ENCODE measurements around the gene REELD1.

REELD1 gene

DNA sequence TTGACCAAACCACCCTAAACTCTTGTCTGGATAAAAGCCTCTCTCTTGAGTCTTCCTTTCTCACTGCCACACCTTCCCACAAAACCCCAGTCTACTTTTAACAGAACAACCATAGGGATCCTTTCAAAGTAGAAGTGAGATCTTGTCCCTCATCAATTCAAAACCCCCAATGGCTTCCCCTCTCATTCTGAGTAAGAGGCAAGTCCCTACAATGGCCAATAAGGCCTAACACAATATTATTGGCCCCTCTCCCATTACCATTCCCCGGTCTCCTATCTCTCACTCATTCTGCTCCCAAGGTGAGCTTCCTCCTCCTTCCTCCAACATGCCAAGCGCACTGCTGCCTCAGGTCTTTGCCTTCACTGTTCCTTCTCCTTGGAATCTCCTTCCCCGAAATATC lies 57.1 kb downstream of the REELD1 start (continued):
- TF ChIP-seq, protein P1, sequence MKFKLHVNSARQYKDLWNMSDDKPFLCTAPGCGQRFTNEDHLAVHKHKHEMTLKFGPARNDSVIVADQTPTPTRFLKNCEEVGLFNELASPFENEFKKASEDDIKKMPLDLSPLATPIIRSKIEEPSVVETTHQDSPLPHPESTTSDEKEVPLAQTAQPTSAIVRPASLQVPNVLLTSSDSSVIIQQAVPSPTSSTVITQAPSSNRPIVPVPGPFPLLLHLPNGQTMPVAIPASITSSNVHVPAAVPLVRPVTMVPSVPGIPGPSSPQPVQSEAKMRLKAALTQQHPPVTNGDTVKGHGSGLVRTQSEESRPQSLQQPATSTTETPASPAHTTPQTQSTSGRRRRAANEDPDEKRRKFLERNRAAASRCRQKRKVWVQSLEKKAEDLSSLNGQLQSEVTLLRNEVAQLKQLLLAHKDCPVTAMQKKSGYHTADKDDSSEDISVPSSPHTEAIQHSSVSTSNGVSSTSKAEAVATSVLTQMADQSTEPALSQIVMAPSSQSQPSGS (tag by site-specific recombination; IDR thresholded peaks at IDR 0.05; ENCODE audit: low read depth), result no peak
- TF ChIP-seq ZNF169 (tag by site-specific recombination; IDR thresholded peaks at IDR 0.05) (no peak), ZNF544 (tag by site-specific recombination; IDR thresholded peaks at IDR 0.05) (no peak), MZF1 (tag by site-specific recombination; IDR thresholded peaks at IDR 0.05; ENCODE audit: borderline replicate concordance) (no peak), YY1 (tag by site-specific recombination; IDR thresholded peaks at IDR 0.05) (no peak)

DNA sequence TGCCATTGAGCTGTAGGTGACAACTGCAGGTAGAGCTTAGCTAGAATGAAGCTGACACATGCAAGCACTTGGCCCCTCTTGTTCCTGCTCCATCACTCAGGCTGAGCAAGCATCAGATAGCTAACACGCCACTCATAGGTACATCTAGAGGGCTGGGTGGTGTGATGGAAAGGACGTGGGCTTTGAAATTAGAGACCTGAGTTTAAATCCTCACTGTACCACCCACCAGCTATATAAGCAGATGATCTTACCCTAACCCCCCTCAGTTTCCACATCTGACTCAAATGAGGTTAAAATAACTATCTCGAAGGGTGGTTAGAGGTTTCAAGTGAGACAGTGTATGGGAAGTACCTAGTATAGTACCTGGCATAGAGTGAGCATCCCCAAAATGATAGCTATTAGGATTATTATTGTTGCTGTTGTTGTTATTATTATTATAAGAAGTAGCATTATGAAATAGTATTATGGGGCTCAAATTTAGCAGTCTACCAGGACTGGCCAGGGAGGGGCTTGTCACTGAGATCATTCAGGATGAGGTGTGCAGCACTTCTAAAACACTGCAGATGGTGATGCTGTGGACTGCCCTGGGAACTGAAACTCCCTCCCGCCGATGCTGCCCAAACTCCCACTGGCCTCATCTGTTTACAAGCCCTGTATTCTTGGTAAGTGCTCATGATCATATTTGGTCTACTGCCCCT lies 59.0 kb downstream of the REELD1 start:
- Histone ChIP-seq H3K4me3 (ENCODE audit: low read depth, low read length) (no peak overlapping the region), H3K4me1 (ENCODE audit: control insufficient read depth, insufficient read depth, low read length) (no peaks in the 10 kb centered on the region), H3K36me3 (ENCODE audit: control insufficient read depth in 2 of 2, insufficient read depth in 1 of 2, low read length in 2 of 2) (no peaks in the 10 kb centered on the region), H3K9me3 (ENCODE audit: control insufficient read depth, insufficient read depth, low read depth, low read length) (no peaks in the 10 kb centered on the region), H3K27ac (ENCODE audit: extremely low read depth, low read depth, low read length) (no peak overlapping the region)
- ChIA-PET POLR2A (no interaction called here), CTCF (no interaction called here)
- TF ChIP-seq EGR2 (tag by site-specific recombination; IDR thresholded peaks at IDR 0.05; ENCODE audit: low read depth), result no peak
- no peak for TF ChIP-seq ZNF610 (tag by site-specific recombination; IDR thresholded peaks at IDR 0.05; ENCODE audit: borderline replicate concordance)
- no peak for TF ChIP-seq MZF1 (tag by site-specific recombination; IDR thresholded peaks at IDR 0.05; ENCODE audit: borderline replicate concordance)

DNA sequence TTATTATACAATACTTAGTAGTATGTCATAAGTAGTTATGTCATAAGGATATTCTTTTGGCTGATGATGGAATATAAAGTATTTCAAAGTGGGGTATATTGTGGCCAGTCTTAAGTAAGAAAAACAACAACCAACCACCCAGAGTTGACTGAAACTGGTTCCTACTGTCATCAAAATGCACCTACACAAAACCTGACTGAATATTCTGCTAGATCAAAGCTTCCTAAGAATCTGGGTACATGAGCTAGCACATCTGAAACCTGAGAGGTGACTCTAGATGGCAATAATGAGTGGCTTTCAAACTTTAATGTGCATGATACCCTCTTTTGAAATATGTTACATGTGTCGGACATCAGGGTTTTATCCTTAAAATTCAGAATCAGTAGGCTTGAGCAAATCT lies 60.4 kb downstream of the REELD1 start:
- Histone ChIP-seq H3K4me1 (ENCODE audit: control insufficient read depth, insufficient read depth, low read length) (no peaks in the 10 kb centered on the region), H3K36me3 (ENCODE audit: control insufficient read depth in 2 of 2, insufficient read depth in 1 of 2, low read length in 2 of 2) (no peaks in the 10 kb centered on the region), H3K9me3 (ENCODE audit: control insufficient read depth, insufficient read depth, low read depth, low read length) (no peaks in the 10 kb centered on the region), H3K27ac (ENCODE audit: extremely low read depth, low read depth, low read length) (no peak overlapping the region), H3K4me3 (ENCODE audit: low read depth, low read length) (no peak overlapping the region)
- no peak for TF ChIP-seq HOXC10 (CRISPR knock-in tag; IDR thresholded peaks at IDR 0.05)
- TF ChIP-seq ZNF202 (tag by site-specific recombination; IDR thresholded peaks at IDR 0.05; ENCODE audit: borderline replicate concordance), result no peak
- TF ChIP-seq ZSCAN30 (tag by site-specific recombination; IDR thresholded peaks at IDR 0.05), result no peak
- TF ChIP-seq ZNF600 (tag by site-specific recombination; IDR thresholded peaks at IDR 0.05), result no peak
- no peak for TF ChIP-seq FEZF1 (tag by site-specific recombination; IDR thresholded peaks at IDR 0.05)
- TF ChIP-seq ZNF214 (tag by site-specific recombination; IDR thresholded peaks at IDR 0.05; ENCODE audit: borderline replicate concordance), result no peak
- TF ChIP-seq, protein P1 (tag by site-specific recombination; IDR thresholded peaks at IDR 0.05; ENCODE audit: low read depth), result no peak
- TF ChIP-seq, protein P2, sequence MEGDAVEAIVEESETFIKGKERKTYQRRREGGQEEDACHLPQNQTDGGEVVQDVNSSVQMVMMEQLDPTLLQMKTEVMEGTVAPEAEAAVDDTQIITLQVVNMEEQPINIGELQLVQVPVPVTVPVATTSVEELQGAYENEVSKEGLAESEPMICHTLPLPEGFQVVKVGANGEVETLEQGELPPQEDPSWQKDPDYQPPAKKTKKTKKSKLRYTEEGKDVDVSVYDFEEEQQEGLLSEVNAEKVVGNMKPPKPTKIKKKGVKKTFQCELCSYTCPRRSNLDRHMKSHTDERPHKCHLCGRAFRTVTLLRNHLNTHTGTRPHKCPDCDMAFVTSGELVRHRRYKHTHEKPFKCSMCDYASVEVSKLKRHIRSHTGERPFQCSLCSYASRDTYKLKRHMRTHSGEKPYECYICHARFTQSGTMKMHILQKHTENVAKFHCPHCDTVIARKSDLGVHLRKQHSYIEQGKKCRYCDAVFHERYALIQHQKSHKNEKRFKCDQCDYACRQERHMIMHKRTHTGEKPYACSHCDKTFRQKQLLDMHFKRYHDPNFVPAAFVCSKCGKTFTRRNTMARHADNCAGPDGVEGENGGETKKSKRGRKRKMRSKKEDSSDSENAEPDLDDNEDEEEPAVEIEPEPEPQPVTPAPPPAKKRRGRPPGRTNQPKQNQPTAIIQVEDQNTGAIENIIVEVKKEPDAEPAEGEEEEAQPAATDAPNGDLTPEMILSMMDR (tag by site-specific recombination; IDR thresholded peaks at IDR 0.05), result no peak
- TF ChIP-seq ZNF423 (tag by site-specific recombination; IDR thresholded peaks at IDR 0.05), result no peak
- TF ChIP-seq ZNF114 (tag by site-specific recombination; IDR thresholded peaks at IDR 0.05), result no peak
- TF ChIP-seq, protein P3, sequence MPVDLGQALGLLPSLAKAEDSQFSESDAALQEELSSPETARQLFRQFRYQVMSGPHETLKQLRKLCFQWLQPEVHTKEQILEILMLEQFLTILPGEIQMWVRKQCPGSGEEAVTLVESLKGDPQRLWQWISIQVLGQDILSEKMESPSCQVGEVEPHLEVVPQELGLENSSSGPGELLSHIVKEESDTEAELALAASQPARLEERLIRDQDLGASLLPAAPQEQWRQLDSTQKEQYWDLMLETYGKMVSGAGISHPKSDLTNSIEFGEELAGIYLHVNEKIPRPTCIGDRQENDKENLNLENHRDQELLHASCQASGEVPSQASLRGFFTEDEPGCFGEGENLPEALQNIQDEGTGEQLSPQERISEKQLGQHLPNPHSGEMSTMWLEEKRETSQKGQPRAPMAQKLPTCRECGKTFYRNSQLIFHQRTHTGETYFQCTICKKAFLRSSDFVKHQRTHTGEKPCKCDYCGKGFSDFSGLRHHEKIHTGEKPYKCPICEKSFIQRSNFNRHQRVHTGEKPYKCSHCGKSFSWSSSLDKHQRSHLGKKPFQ (tag by site-specific recombination; IDR thresholded peaks at IDR 0.05), result no peak
- no peak for TF ChIP-seq ZNF416 (tag by site-specific recombination; IDR thresholded peaks at IDR 0.05)
- TF ChIP-seq ZNF266 (tag by site-specific recombination; IDR thresholded peaks at IDR 0.05; ENCODE audit: low read depth), result no peak
- no peak for TF ChIP-seq ZNF155 (tag by site-specific recombination; IDR thresholded peaks at IDR 0.05)
- TF ChIP-seq ZSCAN23 (tag by site-specific recombination; IDR thresholded peaks at IDR 0.05), result no peak
- TF ChIP-seq ZNF658 (tag by site-specific recombination; IDR thresholded peaks at IDR 0.05), result no peak
- no peak for TF ChIP-seq KLF1 (tag by site-specific recombination; IDR thresholded peaks at IDR 0.05)
- no peak for TF ChIP-seq KLF16 (tag by site-specific recombination; IDR thresholded peaks at IDR 0.05)
- ChIA-PET POLR2A (no interaction called here), CTCF (no interaction called here)
